Loucy (cell line): ENCODE data around the gene PHGDH.

Source experiments
- H2AFZ ChIP-seq: fragments of 200-600 bp; sonication (generic); 2 replicates; pipeline ENCODE4 v1.6.0; 2016; ENCODE audit warnings: antibody characterized with exemption, mild to moderate bottlenecking, low read length, moderate library complexity
- H3F3A ChIP-seq: fragments of 200-600 bp; 2 replicates; pipeline ENCODE4 v1.6.0; 2016; ENCODE audit warnings: antibody characterized with exemption, low read depth, mild to moderate bottlenecking
- H3K27me3 ChIP-seq: fragments of 200-600 bp; sonication (generic); 2 replicates; pipeline ENCODE4 v1.6.1; 2014; ENCODE audit warnings: low read length, mild to moderate bottlenecking; ENCODE audit not compliant: insufficient read depth, poor library complexity, severe bottlenecking
- H3K36me3 ChIP-seq: fragments of 200-600 bp; sonication (generic); 2 replicates; pipeline ENCODE4 v1.6.1; 2016; ENCODE audit warnings: low read length; ENCODE audit not compliant: insufficient read depth
- H3K4me1 ChIP-seq: fragments of 200-600 bp; sonication (generic); 2 replicates; pipeline ENCODE4 v1.5.1; 2014; ENCODE audit warnings: low read length, mild to moderate bottlenecking; ENCODE audit not compliant: insufficient read depth, poor library complexity, severe bottlenecking
- H3K4me2 ChIP-seq: fragments of 200-600 bp; sonication (generic); 2 replicates; pipeline ENCODE4 v1.6.0; 2014; ENCODE audit warnings: antibody characterized with exemption, low read length, low read depth, mild to moderate bottlenecking; ENCODE audit not compliant: poor library complexity, severe bottlenecking
- H3K4me3 ChIP-seq: fragments of 200-600 bp; sonication (generic); 2 replicates; pipeline ENCODE4 v1.5.1; 2014; ENCODE audit warnings: low read length, mild to moderate bottlenecking, mixed read lengths; ENCODE audit not compliant: poor library complexity, severe bottlenecking
- H3K79me2 ChIP-seq: fragments of 200-600 bp; sonication (generic); 2 replicates; pipeline ENCODE4 v1.6.1; 2014; ENCODE audit warnings: low read length; ENCODE audit not compliant: insufficient read depth
- H3K9ac ChIP-seq: fragments of 200-600 bp; sonication (generic); 2 replicates; pipeline ENCODE4 v1.6.0; 2014; ENCODE audit warnings: mild to moderate bottlenecking, low read depth, low read length, moderate library complexity; ENCODE audit not compliant: poor library complexity, severe bottlenecking
- H3K9me2 ChIP-seq: fragments of 200-600 bp; sonication (generic); replicated peaks from 2 replicates; pipeline ENCODE4 v1.6.1; 2016; ENCODE audit warnings: low read depth, low read length, mixed read lengths
- H3K9me3 ChIP-seq: fragments of 200-600 bp; sonication (generic); 2 replicates; pipeline ENCODE4 v1.6.1; 2014; ENCODE audit warnings: mild to moderate bottlenecking, antibody characterized with exemption, low read length, low read depth; ENCODE audit not compliant: insufficient read depth
- H4K20me1 ChIP-seq: fragments of 200-600 bp; sonication (generic); 2 replicates; pipeline ENCODE4 v1.6.0; 2014; ENCODE audit warnings: antibody characterized with exemption, low read length, mild to moderate bottlenecking; ENCODE audit not compliant: insufficient read depth, poor library complexity, severe bottlenecking
- CTCF ChIP-seq: fragments of 200-600 bp; sonication (generic); conservative IDR thresholded peaks from 2 replicates; pipeline ENCODE4 v1.5.1; 2014; ENCODE audit warnings: mild to moderate bottlenecking, antibody characterized with exemption, low read length
- EZH2phosphoT487 ChIP-seq: fragments of 200-600 bp; IDR thresholded peaks from 2 replicates; pipeline ENCODE4 v1.6.1; 2018; ENCODE audit warnings: antibody characterized with exemption, mild to moderate bottlenecking, moderate library complexity, borderline replicate concordance

Gene PHGDH

GRCh38 chr1:119711804-119712341 is at the start of gene PHGDH:
Gene PHGDH (plus strand): TSS chr1:119711934. CDS start chr1:119712023, 89 bp downstream.
- peak within 1 kb of the TSS; percentile 88 for H2AFZ ChIP-seq
- H3K4me3 ChIP-seq, result peak within 1 kb of the TSS; percentile 99

DNA sequence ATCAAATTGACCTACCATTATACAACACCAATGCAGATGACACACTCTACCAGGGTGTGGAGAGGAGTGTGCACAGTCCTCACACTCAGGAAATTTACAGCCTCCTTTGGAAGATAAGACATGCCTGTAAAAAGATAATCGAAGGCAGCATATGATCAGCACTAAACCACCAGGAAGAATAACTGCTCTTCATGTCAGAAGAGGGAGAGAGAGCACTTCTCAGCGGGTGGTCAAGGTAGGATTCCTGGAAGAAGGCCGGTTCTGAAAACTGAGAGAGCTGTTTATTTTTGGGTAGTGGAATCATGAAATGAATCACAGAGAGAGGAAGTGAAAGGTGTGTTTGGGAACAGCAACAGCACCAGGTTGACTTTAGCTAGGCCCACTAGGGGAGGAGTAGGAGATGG is 49.7 kb upstream of the PHGDH start:
- Histone ChIP-seq H3K36me3 (no peaks in the 10 kb centered on the region), H3K9me2 (no peaks in the 10 kb centered on the region), H3K4me1 (no peaks in the 10 kb centered on the region), H3K9me3 (no peaks in the 10 kb centered on the region), H3F3A (no peaks in the 10 kb centered on the region), H2AFZ (no peak overlapping the region), H3K27me3 (no peaks in the 10 kb centered on the region), H4K20me1 (no peaks in the 10 kb centered on the region), H3K4me3 (no peak overlapping the region), H3K4me2 (no peak overlapping the region), H3K79me2 (no peaks in the 10 kb centered on the region), H3K9ac (no peak overlapping the region)
- TF ChIP-seq CTCF (no peak), EZH2phosphoT487 (no peak)

More at GRCh38 chr1:119711804-119712341, at the start of gene PHGDH:
- no peak for TF ChIP-seq CTCF
- TF ChIP-seq EZH2phosphoT487, result no peak
- peaks cover 41% of the 10 kb centered on the region for H3K4me1 ChIP-seq
- peaks cover 51% of the 10 kb centered on the region for H3K79me2 ChIP-seq
- H3K36me3 ChIP-seq, result no peaks in the 10 kb centered on the region
- peaks cover 5% of the 10 kb centered on the region for H3K27me3 ChIP-seq
- peaks cover 38% of the 10 kb centered on the region for H4K20me1 ChIP-seq
- no peaks in the 10 kb centered on the region for H3K9me2 ChIP-seq
- no peaks in the 10 kb centered on the region for H3F3A ChIP-seq
- peak within 1 kb of the TSS; percentile 97 for H3K9ac ChIP-seq
- H3K4me2 ChIP-seq, result peak within 1 kb of the TSS; percentile 87
- H3K9me3 ChIP-seq, result no peaks in the 10 kb centered on the region

DNA sequence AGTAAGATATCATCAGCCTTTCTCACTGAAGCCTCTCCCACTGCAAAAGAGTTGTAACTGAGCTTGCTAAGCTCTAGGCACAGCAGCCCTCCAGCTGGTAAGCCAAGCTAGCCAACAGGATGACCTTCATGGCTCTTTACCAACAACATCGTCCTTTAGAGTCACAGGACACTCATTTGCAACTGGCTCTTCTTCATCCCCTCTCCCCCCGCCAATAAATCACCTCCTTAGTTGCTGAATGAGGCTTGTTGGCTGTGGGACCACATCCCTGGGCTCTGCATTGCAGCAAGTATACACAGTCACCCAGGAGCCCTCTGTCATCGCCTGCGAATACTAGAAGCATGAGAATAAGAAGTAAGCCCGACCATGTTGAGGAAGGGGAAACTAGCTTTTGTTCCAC is 47.7 kb upstream of the PHGDH start:
- Histone ChIP-seq H3K27me3 (no peaks in the 10 kb centered on the region), H3K4me1 (no peaks in the 10 kb centered on the region), H3K4me2 (no peak overlapping the region), H3F3A (no peaks in the 10 kb centered on the region), H4K20me1 (no peaks in the 10 kb centered on the region), H3K9ac (no peak overlapping the region), H3K4me3 (no peak overlapping the region), H3K9me3 (no peaks in the 10 kb centered on the region), H2AFZ (no peak overlapping the region; the same call in 1 of the 2 replicates), H3K79me2 (no peaks in the 10 kb centered on the region), H3K9me2 (no peaks in the 10 kb centered on the region), H3K36me3 (no peaks in the 10 kb centered on the region)
- TF ChIP-seq EZH2phosphoT487 (no peak), CTCF (no peak)
